ENCODE results near the gene WNT6.

WNT6 gene

GRCh38 chr2:218877891-218878290 is 18.3 kb downstream of the WNT6 start:
- no peak for DNase-seq (ENCODE audit: low read depth)

GRCh38 chr2:218878486-218878885 is 18.9 kb downstream of the WNT6 start:
- DNase-seq (ENCODE audit: low read depth): no peak

- DNase-seq (ENCODE audit: low read depth): no peak
Observed at GRCh38 chr2:218878926-218879761, 19.5 kb downstream of the WNT6 start.

- DNase-seq (ENCODE audit: low read depth): no peak
Observed at GRCh38 chr2:218879776-218880101, 20.1 kb downstream of the WNT6 start.

GRCh38 chr2:218880102-218880858 is 20.7 kb downstream of the WNT6 start, which contains the start of gene WNT10A:
Gene WNT10A (plus strand): TSS chr2:218880852. CDS start chr2:218880996, 144 bp downstream.
- DNase-seq (ENCODE audit: low read depth): no peak

- DNase-seq (ENCODE audit: low read depth): no peak
Observed at GRCh38 chr2:218880859-218881594, 21.4 kb downstream of the WNT6 start.

GRCh38 chr2:218881744-218882460 is 22.3 kb downstream of the WNT6 start:
- no peak for DNase-seq (ENCODE audit: low read depth)

- no peak for DNase-seq (ENCODE audit: low read depth)
Observed at GRCh38 chr2:218882461-218882816, 22.8 kb downstream of the WNT6 start.

- no peak for DNase-seq (ENCODE audit: low read depth)
Observed at GRCh38 chr2:218882866-218883366, 23.3 kb downstream of the WNT6 start.

- no peak for DNase-seq (ENCODE audit: low read depth)
Observed at GRCh38 chr2:218883491-218884490, 24.2 kb downstream of the WNT6 start.

GRCh38 chr2:218884519-218884918 is 24.9 kb downstream of the WNT6 start:
- DNase-seq (ENCODE audit: low read depth): no peak

- no peak for DNase-seq (ENCODE audit: low read depth)
Observed at GRCh38 chr2:218885981-218886947, 26.7 kb downstream of the WNT6 start.

GRCh38 chr2:218887079-218887478 is 27.5 kb downstream of the WNT6 start:
- no peak for DNase-seq (ENCODE audit: low read depth)

- no peak for DNase-seq (ENCODE audit: low read depth)
Observed at GRCh38 chr2:218888341-218888740, 28.7 kb downstream of the WNT6 start.

- no peak for DNase-seq (ENCODE audit: low read depth)
Observed at GRCh38 chr2:218889937-218890336, 30.3 kb downstream of the WNT6 start.

- DNase-seq (ENCODE audit: low read depth): no peak
Observed at GRCh38 chr2:218890369-218890768, 30.8 kb downstream of the WNT6 start.

GRCh38 chr2:218891275-218892135 is 31.9 kb downstream of the WNT6 start:
- DNase-seq (ENCODE audit: low read depth): no peak

- peak; percentile 29 for DNase-seq (ENCODE audit: low read depth)
Observed at GRCh38 chr2:218892693-218893348, 33.2 kb downstream of the WNT6 start.

Measured in amniotic epithelial cell (primary cell).